ENCODE results near the gene RIC3. TPM values are rescaled to one million over a fixed set of nuclear protein-coding genes. Genes with fewer than 3 reads are reported as not detected.

RIC3 gene
- total RNA-seq, 2 experiments from 2014 or later = 7.8 to 9.4 TPM

- Mint-ChIP-seq H3K9me3 (ENCODE audit: insufficient read depth) (no peaks in the 10 kb centered on the region), H3K4me3 (no peak overlapping the region), H3K36me3 (ENCODE audit: low read depth) (no peaks in the 10 kb centered on the region), H3K27ac (no peak overlapping the region), H3K4me1 (ENCODE audit: low read depth) (no peaks in the 10 kb centered on the region), H3K27me3 (ENCODE audit: low read depth) (no peaks in the 10 kb centered on the region)
- CTCF ChIA-PET = no interaction called here
- POLR2A ChIA-PET = interaction anchor here (0.5 kb wide), 1 partner anchor 55 kb away, joined by 3 read pairs; no protein-coding TSS in a partner anchor
- no peak for ATAC-seq
- DNase-seq = no peak
These were observed 107.0 kb downstream of the RIC3 start for GRCh38 chr11:8061555-8062428.

GRCh38 chr11:8060801-8061554 lies 107.8 kb downstream of the RIC3 start:
- ATAC-seq (no peak), DNase-seq (no peak)
- no peaks in the 10 kb centered on the region for H3K27me3 Mint-ChIP-seq (ENCODE audit: low read depth)
- H3K4me1 Mint-ChIP-seq (ENCODE audit: low read depth) = no peaks in the 10 kb centered on the region
- CTCF ChIA-PET = no interaction called here
- H3K27ac Mint-ChIP-seq = no peak overlapping the region
- H3K4me3 Mint-ChIP-seq = no peak overlapping the region
- POLR2A ChIA-PET = no interaction called here
- H3K9me3 Mint-ChIP-seq (ENCODE audit: insufficient read depth) = no peaks in the 10 kb centered on the region
- no peaks in the 10 kb centered on the region for H3K36me3 Mint-ChIP-seq (ENCODE audit: low read depth)

GRCh38 chr11:8060146-8060719 lies 108.6 kb downstream of the RIC3 start:
- H3K27me3 Mint-ChIP-seq (ENCODE audit: low read depth) = no peaks in the 10 kb centered on the region
- DNase-seq (no peak), ATAC-seq (no peak)
- no peak overlapping the region for H3K4me3 Mint-ChIP-seq
- H3K27ac Mint-ChIP-seq = no peak overlapping the region
- no peaks in the 10 kb centered on the region for H3K36me3 Mint-ChIP-seq (ENCODE audit: low read depth)
- H3K4me1 Mint-ChIP-seq (ENCODE audit: low read depth) = no peaks in the 10 kb centered on the region
- ChIA-PET CTCF (interaction anchor here (0.7 kb wide), 1 partner anchor 40 kb away, joined by 3 read pairs; no protein-coding TSS in a partner anchor), POLR2A (no interaction called here)
- H3K9me3 Mint-ChIP-seq (ENCODE audit: insufficient read depth) = no peaks in the 10 kb centered on the region

GRCh38 chr11:8059571-8060011 lies 109.2 kb downstream of the RIC3 start:
- ATAC-seq = no peak
- H3K4me1 Mint-ChIP-seq (ENCODE audit: low read depth) = no peaks in the 10 kb centered on the region

GRCh38 chr11:8059030-8059429 lies 109.8 kb downstream of the RIC3 start:
- POLR2A ChIA-PET = no interaction called here
- Mint-ChIP-seq H3K4me1 (ENCODE audit: low read depth) (no peaks in the 10 kb centered on the region), H3K27me3 (ENCODE audit: low read depth) (no peaks in the 10 kb centered on the region), H3K36me3 (ENCODE audit: low read depth) (no peaks in the 10 kb centered on the region), H3K9me3 (ENCODE audit: insufficient read depth) (no peaks in the 10 kb centered on the region), H3K27ac (no peak overlapping the region), H3K4me3 (no peak overlapping the region)
- no peak for ATAC-seq
- CTCF ChIA-PET = interaction anchor here (1.0 kb wide), 1 partner anchor 40 kb away, joined by 4 read pairs; no protein-coding TSS in a partner anchor
- no peak for DNase-seq

More at GRCh38 chr11:8059571-8060011, 109.2 kb downstream of the RIC3 start:
- Mint-ChIP-seq H3K9me3 (ENCODE audit: insufficient read depth) (no peaks in the 10 kb centered on the region), H3K4me3 (no peak overlapping the region), H3K27ac (no peak overlapping the region), H3K27me3 (ENCODE audit: low read depth) (no peaks in the 10 kb centered on the region), H3K36me3 (ENCODE audit: low read depth) (no peaks in the 10 kb centered on the region)
- ChIA-PET POLR2A (no interaction called here), CTCF (interaction anchor here (0.7 kb wide), 1 partner anchor 40 kb away, joined by 3 read pairs; no protein-coding TSS in a partner anchor)
- no peak for DNase-seq

GRCh38 chr11:8058216-8058615 lies 110.6 kb downstream of the RIC3 start:
- ChIA-PET POLR2A (no interaction called here), CTCF (interaction anchor here (1.0 kb wide), 1 partner anchor 41 kb away, joined by 4 read pairs; no protein-coding TSS in a partner anchor)
- Mint-ChIP-seq H3K27ac (no peak overlapping the region), H3K4me1 (ENCODE audit: low read depth) (no peaks in the 10 kb centered on the region), H3K27me3 (ENCODE audit: low read depth) (no peaks in the 10 kb centered on the region), H3K9me3 (ENCODE audit: insufficient read depth) (no peaks in the 10 kb centered on the region), H3K4me3 (no peak overlapping the region), H3K36me3 (ENCODE audit: low read depth) (no peaks in the 10 kb centered on the region)
- ATAC-seq = no peak
- DNase-seq = no peak

GRCh38 chr11:8056810-8057463 lies 111.9 kb downstream of the RIC3 start:
- Mint-ChIP-seq H3K4me1 (ENCODE audit: low read depth) (no peaks in the 10 kb centered on the region), H3K4me3 (no peak overlapping the region), H3K27me3 (ENCODE audit: low read depth) (no peaks in the 10 kb centered on the region)

More at GRCh38 chr11:8056810-8057463, 111.9 kb downstream of the RIC3 start:
- DNase-seq = no peak
- no peak for ATAC-seq
- no peaks in the 10 kb centered on the region for H3K9me3 Mint-ChIP-seq (ENCODE audit: insufficient read depth)
- ChIA-PET CTCF (interaction anchor here (1.1 kb wide), 1 partner anchor 23 kb away, joined by 3 read pairs; no protein-coding TSS in a partner anchor), POLR2A (no interaction called here)
- H3K36me3 Mint-ChIP-seq (ENCODE audit: low read depth) = no peaks in the 10 kb centered on the region
- H3K27ac Mint-ChIP-seq = no peak overlapping the region

Other genes with a start within 250 kb of the RIC3 start
- gene OR10A6, start 237.8 kb downstream of the RIC3 start, total RNA-seq = not detected
- not detected for gene OR10A3, start 227.3 kb downstream of the RIC3 start, total RNA-seq
- gene NLRP10, start 203.6 kb downstream of the RIC3 start, total RNA-seq = not detected
- gene EIF3F, start 181.7 kb downstream of the RIC3 start, total RNA-seq = 100 to 1,000 TPM; 212 to 222 TPM
- gene TUB, start 87.8 kb downstream of the RIC3 start, total RNA-seq = not detected
- not detected for gene LMO1, start 94.9 kb upstream of the RIC3 start, total RNA-seq

All from activated CD8-positive, alpha-beta T cell treated with anti-CD3 and anti-CD28 coated beads, Interleukin-2, amount 10 ng/mL, durations not matched to agents 7 days and 5 days (primary cell).